C4-2B (cell line): ENCODE data around the gene PFN3.
A peak's percentile ranks its signal among the peaks of the same experiment; 100 is the strongest.

Experiments
- H3K27ac ChIP-seq: fragments of 450-650 bp; 2 replicates; pipeline ENCODE4 v1.5.1; 2017
- ZFX ChIP-seq: fragments of 450-650 bp; IDR thresholded peaks from 2 replicates; pipeline ENCODE4 v1.6.1; 2017
- TF ChIP-seq, protein P1 (sequence below): fragments of 450-650 bp; conservative IDR thresholded peaks from 2 replicates; pipeline ENCODE4 v1.5.1; 2017; ENCODE audit warnings: mild to moderate bottlenecking

Gene PFN3

DNA sequence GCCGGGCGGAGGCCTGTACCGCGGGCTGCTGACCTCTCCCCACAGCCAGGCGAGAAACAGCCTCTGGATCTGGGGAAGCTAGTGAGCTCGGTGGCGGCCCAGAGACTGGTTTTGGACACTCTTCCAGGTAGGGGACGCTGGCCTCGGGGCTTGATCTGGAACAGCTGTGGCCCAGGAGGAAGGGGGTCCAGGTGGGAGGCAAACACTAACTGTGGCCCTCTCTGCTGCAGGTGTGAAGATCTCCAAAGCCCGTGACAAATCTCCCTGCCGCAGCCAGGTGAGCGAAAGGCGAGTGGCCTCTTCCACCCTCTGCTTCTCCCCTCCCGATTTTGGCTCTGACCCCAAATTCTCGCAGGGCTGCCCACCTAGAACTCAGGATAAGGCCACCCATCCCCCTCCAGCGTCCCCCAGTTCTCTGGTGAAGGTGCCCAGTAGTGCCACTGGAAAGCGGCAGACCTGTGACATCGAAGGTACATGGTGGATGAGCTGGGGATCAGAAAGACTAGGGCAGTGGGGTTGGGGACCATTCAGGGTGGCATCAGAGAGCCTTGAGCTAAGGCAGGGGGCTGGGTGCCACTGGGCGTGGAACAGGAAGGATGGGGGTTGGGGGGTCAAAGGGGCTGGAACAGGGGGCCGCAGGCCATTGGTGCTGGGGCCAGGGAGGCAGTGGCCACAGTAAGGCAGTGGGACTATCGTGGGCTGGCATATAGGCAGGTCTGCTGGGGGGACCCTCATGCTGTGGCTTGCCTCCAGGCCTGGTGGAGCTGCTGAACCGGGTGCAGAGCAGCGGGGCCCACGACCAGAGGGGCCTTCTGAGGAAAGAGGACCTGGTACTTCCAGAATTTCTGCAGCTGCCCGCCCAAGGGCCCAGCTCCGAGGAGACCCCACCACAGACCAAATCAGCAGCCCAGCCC, 29.1 kb downstream of the PFN3 start:
- H3K27ac ChIP-seq, result peak overlapping the region; percentile 84
- no peak for TF ChIP-seq ZFX
- TF ChIP-seq, protein P1, sequence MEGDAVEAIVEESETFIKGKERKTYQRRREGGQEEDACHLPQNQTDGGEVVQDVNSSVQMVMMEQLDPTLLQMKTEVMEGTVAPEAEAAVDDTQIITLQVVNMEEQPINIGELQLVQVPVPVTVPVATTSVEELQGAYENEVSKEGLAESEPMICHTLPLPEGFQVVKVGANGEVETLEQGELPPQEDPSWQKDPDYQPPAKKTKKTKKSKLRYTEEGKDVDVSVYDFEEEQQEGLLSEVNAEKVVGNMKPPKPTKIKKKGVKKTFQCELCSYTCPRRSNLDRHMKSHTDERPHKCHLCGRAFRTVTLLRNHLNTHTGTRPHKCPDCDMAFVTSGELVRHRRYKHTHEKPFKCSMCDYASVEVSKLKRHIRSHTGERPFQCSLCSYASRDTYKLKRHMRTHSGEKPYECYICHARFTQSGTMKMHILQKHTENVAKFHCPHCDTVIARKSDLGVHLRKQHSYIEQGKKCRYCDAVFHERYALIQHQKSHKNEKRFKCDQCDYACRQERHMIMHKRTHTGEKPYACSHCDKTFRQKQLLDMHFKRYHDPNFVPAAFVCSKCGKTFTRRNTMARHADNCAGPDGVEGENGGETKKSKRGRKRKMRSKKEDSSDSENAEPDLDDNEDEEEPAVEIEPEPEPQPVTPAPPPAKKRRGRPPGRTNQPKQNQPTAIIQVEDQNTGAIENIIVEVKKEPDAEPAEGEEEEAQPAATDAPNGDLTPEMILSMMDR, result no peak

DNA sequence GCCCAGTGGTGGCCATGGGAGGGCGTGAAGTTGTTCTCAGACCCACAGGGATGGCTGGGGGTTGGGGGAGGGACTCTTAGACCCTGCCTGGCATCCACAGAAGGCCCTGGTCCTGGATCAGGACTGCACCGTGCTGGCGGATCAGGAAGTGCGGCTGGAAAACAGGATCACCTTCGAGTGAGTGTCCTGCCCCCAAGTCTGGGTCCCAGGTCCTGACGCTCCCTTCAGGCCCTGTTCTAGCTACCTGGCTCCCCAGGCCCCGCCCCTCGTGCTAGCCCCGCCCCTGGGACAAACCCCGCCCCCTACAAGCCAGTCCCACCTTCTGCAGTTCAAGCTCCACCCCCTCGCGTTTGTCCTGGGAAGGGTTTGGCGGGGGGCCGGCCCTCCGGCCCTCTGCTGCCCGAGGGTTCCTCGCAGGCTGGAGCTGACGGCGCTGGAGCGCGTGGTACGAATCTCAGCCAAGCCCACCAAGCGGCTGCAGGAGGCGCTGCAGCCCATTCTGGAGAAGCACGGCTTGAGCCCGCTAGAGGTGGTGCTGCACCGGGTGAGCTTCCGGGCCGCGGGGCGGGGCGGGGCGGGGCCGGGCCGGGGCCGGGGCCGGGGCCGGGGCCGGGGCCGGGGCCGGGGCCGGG, 29.9 kb downstream of the PFN3 start:
- peak overlapping the region; percentile 84 for H3K27ac ChIP-seq
- no peak for TF ChIP-seq ZFX
- TF ChIP-seq, protein P1, result no peak; the same call in 1 of the 2 replicates

DNA sequence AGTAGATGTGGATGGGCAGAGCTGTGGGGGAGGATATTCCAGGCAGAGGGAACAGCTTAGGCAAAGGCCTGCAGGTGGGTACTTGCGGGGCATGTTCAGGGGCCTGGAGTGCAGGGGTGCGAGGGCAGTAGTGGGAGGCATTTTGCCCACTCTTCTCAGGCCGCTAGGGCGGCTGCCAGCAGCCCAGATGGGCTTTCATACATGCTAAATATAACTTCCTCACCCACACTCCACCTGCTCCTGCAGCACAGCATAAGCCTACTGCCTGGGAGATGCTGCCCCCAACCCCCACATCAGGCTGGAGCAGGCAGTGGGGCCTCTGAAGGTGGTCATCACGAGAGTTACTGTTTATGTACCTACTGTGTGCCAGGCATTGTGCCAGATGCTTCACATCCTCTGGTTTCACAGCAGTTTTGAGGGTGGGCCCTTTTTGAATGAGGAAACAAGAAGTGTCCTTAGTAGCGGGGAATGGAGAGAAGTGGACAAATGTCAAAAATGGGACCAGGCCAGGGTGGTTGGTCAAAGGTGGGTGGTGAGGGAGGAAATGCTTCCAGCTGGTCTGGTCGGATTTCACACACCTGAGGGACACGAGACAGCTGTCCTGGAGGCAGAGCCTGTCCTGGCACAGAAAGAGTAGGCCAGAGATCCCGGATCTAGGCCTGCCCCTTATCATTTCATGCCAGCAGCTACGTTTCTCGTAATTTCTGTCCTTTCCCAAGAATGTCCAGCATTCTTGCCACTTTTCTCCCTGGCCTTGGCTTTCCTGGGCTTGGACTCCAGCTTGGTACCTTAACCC, 30.6 kb downstream of the PFN3 start:
- H3K27ac ChIP-seq, result peak overlapping the region; percentile 84
- TF ChIP-seq, protein P1, result no peak
- peak; percentile 28; the same call in 1 of the 2 replicates for TF ChIP-seq ZFX

DNA sequence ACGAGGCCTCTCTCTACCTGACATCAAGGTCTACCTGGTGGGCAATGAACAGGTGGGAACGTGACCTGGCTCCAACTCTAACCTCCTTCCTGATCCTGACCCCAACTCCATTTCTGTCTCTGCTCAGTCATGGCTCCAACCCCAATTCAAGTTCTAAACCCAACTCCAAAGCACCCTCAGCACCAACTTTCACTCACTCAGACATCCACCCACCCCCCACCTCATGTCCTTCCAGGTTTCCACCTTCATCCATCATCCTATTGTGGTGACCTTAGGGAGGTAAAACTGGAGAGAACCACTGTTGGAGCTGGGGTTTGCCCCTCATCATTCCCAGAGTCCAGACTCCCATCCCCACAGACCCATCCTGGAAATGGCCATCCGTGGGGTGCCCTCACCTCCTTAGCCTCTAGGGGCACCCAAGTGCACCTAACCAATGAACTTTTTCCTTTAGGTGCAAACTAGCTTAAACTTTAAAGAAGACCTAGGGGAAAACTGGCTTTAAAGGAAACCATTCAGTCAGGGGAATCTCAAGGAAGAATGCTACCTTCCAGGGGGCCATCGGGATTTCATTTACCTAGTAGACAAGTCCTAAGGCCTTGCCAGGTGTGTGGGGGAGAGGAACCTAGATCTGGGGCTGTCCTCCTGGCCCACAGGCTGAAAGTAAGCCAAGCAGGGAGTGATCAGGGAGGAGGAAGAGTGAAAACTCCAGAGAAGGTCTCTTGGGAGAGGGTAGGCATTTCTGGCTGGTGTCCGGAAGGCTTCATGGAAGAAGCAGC, 31.4 kb downstream of the PFN3 start:
- no peak for TF ChIP-seq ZFX
- TF ChIP-seq, protein P1, result peak; percentile 82
- H3K27ac ChIP-seq, result peak overlapping the region; percentile 84

DNA sequence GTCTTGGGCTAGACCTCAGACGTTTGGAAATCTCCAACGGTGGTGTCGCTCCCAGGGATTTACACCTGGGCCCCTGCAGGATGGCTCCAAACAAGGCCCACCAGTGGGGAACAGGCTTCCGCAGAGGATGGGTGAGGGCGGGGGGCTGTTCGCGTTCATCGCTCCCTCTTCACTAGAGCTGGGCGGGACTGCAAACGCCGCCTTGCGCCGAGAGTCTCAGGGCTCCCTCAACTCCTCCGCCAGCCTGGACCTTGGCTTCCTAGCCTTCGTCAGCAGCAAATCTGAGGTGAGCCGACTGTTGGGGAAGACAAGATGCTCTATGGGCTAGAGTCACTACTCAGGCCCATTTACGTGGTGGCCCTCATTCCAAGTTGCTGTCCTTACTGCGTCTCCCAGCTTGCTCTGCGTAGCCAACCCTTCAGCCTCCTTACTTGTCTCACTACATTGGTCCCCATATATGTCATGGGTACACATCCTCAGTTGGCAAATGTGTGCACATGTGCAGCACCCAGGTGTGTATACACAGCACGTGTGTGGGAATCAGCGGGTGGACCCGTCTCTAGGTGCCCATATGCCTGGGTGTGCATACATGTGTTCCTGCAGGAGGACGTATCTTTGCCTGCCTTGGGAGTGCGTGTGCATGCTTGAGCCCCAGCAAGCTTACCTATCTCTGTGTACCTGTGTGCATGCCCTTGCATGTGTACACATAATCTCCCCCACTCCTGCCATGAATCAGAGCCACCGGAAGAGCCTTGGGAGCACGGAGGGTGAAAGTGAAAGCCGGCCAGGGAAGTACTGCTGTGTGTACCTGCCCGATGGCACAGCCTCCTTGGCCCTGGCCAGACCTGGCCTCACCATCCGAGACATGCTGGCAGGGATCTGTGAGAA, 32.2 kb downstream of the PFN3 start:
- peak overlapping the region; percentile 84 for H3K27ac ChIP-seq
- no peak for TF ChIP-seq ZFX
- TF ChIP-seq, protein P1, result no peak

DNA sequence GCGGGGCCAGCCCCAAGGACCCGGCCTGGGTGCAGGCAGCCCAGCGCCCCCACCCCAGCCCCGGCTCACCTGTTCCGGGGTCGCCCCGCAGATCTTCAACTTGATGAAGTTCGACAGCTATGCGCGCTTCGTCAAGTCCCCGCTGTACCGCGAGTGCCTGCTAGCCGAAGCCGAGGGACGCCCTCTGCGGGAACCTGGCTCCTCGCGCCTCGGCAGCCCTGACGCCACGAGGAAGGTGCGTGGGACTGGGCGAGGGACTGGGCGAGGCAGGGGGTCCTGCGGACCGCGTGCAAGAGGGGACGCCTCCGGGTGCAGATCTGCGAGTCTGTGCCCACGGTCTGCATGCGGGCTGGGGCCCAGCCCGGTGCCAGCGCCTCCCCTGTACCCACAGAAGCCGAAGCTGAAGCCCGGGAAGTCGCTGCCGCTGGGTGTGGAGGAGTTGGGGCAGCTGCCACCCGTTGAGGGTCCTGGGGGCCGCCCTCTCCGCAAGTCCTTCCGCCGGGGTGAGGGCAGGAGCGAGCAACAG, 33.1 kb downstream of the PFN3 start:
- TF ChIP-seq, protein P1, result no peak
- no peak for TF ChIP-seq ZFX
- peak overlapping the region; percentile 84 for H3K27ac ChIP-seq
